ENCODE results near the gene IGLL1.

DNA sequence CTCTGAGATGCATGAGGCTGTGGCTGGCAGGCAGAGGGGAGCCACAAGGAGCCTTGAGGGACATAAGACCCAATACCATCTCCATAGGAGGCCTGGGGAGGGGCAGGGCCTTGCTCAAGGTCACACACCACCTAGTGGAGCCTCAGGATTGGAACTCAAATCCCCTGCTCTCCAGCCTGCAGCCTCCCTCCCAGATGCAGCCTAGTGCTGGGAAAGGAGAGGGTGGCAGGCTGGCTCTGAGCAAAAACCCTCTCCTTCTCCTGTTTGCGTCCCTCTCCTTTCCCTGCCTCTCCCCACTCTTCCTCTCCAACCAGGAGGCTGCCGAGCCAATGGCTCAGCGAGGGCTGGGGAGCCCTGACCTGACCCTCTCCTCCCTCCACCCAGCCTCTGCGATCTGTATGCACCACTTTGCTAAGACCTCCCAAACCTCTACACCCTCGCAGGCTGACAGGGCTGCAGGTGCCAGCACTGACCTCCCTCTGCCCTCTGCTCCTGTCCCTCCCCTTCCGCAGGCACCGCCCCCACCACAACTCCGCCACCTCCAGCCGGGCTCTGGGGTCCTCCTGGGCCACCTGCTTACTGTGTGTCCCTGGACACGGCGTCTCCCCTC is 14.7 kb downstream of the IGLL1 start:
- TF ChIP-seq, protein P1, sequence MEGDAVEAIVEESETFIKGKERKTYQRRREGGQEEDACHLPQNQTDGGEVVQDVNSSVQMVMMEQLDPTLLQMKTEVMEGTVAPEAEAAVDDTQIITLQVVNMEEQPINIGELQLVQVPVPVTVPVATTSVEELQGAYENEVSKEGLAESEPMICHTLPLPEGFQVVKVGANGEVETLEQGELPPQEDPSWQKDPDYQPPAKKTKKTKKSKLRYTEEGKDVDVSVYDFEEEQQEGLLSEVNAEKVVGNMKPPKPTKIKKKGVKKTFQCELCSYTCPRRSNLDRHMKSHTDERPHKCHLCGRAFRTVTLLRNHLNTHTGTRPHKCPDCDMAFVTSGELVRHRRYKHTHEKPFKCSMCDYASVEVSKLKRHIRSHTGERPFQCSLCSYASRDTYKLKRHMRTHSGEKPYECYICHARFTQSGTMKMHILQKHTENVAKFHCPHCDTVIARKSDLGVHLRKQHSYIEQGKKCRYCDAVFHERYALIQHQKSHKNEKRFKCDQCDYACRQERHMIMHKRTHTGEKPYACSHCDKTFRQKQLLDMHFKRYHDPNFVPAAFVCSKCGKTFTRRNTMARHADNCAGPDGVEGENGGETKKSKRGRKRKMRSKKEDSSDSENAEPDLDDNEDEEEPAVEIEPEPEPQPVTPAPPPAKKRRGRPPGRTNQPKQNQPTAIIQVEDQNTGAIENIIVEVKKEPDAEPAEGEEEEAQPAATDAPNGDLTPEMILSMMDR (IDR thresholded peaks at IDR 0.05; ENCODE audit: low read depth, low read length, poor library complexity, severe bottlenecking) = no peak
- no peak for TF ChIP-seq EZH2phosphoT487 (IDR thresholded peaks at IDR 0.05; ENCODE audit: borderline replicate concordance, low read length)

All from DOHH2 (cell line).